ENCODE measurements around the gene EXOC3L1.

The EXOC3L1 gene

DNA sequence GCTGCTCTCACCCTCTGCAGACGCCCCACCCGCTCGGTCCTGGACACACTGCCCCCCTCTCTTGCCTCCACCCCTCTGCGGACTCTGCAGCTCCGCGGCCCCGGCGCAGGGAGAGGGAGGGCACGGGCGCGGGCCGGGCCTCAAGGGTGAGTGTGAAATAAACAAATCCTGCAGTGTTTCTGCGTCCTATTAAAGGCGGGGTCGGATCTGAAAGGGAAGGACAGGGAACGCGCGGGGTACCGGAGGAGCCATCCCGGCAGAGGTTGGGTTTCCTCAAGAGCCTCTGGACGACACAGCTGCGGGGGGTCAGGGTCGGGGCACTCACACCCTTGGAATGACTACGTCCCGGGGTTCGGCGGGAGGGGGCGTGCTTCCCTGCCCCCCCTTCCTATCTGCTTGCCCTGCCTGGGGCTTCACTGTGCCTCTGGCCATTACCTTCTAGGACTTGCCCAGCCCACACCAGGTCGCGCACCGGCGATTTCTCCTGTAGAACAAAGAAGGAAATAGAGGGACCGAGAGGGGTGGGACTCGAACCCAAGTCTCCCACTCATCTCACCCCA is 25.9 kb downstream of the EXOC3L1 start:
- no peak for DNase-seq (ENCODE audit: low spot score)

DNA sequence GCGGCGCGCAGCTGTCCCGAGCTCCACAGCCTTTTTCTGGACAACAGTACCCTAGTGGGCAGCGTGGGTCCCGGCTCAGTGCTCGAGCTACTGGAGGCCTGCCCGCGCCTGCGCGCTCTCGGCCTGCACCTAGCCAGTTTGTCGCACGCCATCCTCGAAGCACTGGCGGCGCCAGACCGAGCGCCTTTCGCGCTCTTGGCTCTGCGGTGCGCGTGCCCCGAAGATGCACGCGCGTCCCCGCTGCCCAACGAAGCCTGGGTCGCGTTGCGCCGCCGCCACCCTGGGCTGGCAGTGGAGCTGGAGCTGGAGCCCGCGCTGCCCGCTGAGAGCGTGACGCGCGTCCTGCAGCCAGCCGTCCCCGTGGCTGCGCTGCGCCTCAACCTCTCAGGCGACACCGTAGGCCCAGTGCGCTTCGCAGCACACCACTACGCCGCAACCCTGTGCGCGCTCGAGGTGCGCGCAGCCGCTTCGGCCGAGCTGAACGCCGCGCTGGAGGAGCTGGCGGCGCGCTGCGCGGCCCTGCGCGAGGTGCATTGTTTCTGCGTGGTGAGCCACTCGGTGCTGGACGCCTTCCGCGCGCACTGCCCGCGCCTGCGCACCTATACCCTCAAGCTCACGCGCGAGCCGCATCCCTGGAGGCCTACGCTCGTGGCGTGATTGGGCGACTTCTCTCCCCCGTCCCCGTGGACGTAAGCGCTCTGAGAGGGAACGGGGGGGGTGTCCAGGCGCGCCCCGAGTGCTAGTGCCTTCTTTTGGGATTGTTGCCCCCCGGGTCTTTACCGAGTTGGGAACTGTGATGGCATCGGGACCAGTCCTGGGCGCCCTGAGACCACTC is 26.6 kb downstream of the EXOC3L1 start:
- peak; percentile 47 for DNase-seq (ENCODE audit: low spot score)

- DNase-seq (ENCODE audit: low spot score) = no peak
Measured at GRCh38 chr16:67162506-67163163, 27.3 kb downstream of the EXOC3L1 start.

DNA sequence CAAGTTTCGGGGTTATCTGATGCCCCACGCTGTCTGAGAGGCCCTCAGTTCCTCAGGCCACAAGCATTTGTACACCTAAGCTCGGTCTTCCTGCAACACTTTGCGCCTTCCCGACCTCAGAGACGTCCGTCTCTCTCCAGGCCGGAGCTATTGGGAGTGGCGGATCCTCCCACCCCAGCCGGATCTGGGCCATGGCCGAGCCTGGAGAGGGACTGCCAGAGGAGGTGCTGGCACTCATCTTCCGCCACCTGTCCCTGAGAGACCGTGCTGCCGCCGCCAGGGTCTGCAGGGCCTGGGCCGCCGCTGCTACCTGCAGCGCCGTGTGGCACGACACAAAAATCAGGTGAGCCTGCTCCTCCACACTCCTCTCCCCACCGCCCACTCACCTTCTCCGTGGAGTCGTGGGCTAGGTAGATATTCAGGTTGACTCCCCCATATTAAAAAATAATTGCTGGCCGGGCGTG is 28.3 kb downstream of the EXOC3L1 start:
- DNase-seq (ENCODE audit: low spot score) = no peak

DNA sequence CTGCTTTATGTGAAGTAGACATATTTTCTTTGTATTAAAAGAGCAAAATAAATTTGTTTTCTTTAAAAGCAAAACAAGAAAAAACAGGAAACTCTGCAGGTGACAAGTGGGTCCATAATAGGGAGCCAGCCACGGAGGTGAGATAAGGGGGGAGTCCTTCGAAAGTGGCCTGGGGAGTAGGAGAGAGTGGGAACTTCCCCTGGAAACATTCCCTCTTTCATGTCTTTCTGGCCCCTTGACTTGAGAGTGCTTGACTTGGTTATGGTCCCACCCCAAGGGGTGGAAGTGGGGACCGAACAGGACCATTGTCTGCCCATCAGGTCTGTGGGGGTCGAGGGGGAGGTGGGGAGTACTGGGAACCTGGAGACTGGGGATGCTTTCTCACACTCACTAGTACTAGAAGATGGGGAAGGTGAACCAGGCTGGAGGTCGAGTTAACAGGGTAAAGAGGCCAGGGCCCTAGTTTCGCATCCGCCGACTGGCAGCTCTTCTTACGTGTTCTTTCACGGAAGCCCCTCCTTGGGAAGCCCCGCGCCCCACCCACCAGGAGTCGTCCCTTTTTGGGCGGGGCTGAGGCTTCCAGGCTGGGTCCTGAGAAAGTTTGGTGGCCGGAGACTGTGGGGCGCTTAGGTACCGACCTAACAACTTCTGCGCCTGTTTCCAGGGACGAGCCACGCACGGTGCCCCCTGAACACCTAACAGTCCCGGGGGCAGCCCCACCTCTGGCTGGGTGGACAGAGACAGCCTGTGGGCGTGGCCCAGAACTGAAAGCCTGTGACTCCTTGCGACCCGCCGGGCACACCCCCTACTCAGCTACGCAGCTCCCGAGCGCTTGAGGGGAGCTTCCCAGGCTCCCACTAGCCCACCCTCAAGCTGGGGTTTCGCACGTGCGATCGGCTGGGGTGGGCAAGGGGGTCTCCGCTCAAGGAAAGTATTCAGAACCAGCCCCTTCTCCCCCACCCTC is 31.0 kb downstream of the EXOC3L1 start:
- no peak for DNase-seq (ENCODE audit: low spot score)

- no peak for DNase-seq (ENCODE audit: low spot score)
Measured at GRCh38 chr16:67157892-67158635, 31.9 kb downstream of the EXOC3L1 start.

GRCh38 chr16:67157106-67157748 is 32.7 kb downstream of the EXOC3L1 start:
- DNase-seq (ENCODE audit: low spot score) = no peak

GRCh38 chr16:67156143-67156844 is 33.6 kb downstream of the EXOC3L1 start:
- no peak for DNase-seq (ENCODE audit: low spot score)

GRCh38 chr16:67155295-67156142 is 34.4 kb downstream of the EXOC3L1 start:
- DNase-seq (ENCODE audit: low spot score) = peak; percentile 54

- no peak for DNase-seq (ENCODE audit: low spot score)
Measured at GRCh38 chr16:67154578-67155294, 35.2 kb downstream of the EXOC3L1 start.

DNA sequence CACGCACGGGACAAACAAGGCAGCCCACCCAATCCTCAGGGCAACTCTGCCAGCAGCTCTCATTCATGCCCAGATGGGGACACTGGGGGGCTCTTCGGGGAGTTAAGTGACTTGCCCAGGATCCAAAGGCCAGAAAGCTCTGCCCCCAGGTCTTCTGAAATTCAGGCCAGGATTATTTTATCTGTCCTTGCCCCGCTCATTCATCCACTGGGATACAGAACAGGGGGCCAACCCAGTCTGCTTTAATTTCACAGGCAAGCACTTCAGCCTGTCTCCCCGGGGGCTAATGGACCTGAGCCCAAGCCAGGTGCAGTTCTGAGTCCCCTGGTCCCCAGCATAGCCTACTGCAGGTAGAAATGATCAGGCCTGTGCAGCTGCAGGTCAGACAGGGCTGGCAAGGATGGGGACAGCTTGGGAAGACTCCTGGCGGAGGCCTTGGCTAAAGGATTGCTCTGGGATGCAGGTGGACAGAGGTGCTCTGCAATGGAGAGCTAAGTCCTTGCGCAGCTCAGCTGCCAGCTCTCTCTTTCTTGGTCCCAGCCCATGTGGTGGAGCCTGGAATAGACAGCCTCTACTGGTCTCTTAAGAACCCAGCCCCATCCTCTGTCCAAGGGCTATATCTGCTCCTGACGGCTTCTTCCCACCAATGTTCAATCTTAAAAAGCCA is 38.4 kb downstream of the EXOC3L1 start:
- no peak for DNase-seq (ENCODE audit: low spot score)

- DNase-seq (ENCODE audit: low spot score) = no peak
Measured at GRCh38 chr16:67150833-67151396, 39.0 kb downstream of the EXOC3L1 start, which contains the start of gene B3GNT9. Gene B3GNT9 (minus strand): TSS chr16:67150998. CDS start chr16:67150485, 513 bp downstream.

DNA sequence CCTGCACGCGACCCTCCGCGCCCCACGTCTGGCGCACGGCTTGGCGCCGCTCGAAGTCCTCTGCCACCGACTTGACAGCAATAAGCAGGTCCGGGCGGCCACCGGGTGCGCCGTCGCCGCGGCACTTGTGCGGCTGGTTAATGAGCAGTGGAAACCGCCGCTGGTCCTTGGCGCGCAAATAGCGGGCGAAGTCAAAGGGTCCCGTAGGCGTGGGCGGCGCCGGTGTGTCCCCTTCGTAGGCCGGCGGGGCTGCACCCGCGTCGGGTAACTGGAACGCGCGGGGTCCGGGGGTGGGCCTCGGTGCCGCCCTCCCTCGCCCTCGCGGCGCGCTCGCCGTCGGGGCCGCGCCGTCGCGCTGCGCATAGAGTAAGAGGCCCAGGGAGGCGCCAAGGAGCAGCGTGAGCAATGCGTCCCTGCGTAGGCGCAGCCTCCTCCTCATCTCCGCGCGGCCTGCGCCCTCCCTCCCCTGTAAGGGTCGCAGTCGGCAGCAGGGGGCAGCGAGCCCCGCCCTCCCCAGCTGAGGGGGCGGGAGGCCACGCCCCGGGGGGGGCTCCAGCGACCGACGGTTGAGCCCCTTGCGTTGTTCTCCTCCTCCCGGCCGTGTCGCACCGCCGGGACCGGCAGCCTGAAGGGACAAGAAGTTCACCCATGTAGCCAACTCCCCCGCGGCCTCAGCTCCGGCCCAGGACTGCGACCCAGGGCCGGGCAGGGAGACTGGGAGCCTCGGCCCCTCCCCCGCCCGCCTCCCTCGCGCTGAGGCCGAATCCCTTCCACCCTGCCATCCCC is 39.7 kb downstream of the EXOC3L1 start:
- no peak for DNase-seq (ENCODE audit: low spot score)

- DNase-seq (ENCODE audit: low spot score) = no peak
Measured at GRCh38 chr16:67149276-67150046, 40.5 kb downstream of the EXOC3L1 start.

DNA sequence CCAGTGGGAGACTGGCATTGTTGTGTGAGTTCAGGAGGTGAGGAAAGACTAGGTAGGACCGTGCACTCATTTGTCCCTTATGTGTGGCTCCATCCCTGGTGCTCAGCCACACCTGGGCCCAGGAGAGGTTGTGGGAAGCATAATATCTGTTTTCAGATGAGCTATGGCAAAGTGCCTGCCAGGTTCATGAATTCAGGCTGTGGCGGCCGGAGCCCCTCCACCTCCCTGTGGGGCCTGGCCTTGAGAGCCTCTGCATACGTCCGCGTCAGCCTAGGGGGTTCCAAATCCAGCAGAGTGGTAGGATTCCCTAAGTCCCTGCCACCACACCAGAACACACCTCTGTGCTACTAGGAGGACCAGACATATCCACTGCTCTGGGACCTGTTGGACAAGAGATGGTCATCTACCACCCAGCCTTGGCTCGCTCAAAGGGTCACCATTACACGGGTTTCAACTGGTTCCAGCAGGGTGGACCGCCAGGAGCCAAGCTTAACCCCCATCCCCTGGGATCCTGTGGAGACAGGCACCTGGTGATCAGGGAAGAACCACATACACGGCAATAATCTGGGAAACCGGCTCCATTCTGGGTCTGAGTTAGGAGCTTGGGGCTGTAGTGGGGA is 41.2 kb downstream of the EXOC3L1 start:
- DNase-seq (ENCODE audit: low spot score) = no peak
